ENCODE data around the gene NT5C3B. TPM values are rescaled to one million over a fixed set of nuclear protein-coding genes. Genes with fewer than 3 reads are reported as not detected.
"Not testable (repeated sequence)": the region's sequence is repeated elsewhere in the genome, so short reads cannot be mapped to it uniquely, and the experiment has no call there.

Gene NT5C3B
- total and polyA plus RNA-seq, 2 donors (not counting 3 experiments of a cell fraction or from before 2014, with no cell fraction given) = 67.3 to 92.5 TPM

DNA sequence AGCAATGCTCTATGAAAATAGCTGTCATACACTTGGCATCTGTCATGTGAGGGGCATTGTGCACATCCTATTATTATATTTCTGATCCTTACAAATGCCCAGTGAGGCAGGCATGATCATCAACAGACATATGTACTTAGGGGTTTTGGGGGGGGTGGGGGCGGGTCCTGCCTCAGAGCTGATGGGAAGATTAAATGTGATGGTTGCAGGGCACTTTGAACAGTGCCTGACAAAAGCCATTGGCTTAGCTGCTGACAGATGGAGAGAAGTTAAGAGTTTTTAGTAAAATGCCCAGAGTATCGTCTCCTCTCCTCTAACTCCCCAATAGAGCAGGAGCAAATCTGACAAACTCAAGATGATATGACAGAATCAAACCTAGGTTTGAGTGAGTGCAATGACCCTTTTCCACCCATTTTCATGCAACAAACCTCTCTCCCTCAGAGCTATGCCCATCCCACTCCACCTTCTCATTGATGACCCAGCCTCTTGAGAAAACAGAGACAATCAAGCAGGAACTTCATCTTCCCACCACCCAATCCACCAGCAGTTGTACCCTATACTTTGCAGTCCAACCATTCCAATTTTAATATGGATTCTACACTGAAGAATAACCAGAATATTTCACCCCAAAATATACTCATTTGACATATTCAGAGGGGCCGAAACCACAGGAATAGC lies 24.4 kb upstream of the NT5C3B start:
- intact Hi-C loops (cut with micrococcal nuclease) = no loop called here
- H4K20me1 ChIP-seq (replicated peaks; ENCODE audit: control insufficient read depth, extremely low read depth, insufficient read depth, low read length) = peaks cover 3% of the 10 kb centered on the region
- POLR2A ChIA-PET = interaction anchor here (0.6 kb wide), 1 partner anchor 264 kb away, joined by 3 read pairs; no protein-coding TSS in a partner anchor
- no peak overlapping the region for H3K27ac ChIP-seq (ENCODE audit: insufficient read depth, low read depth, low read length)
- peaks cover 51% of the 10 kb centered on the region for H3K79me2 ChIP-seq (ENCODE audit: control insufficient read depth, insufficient read depth, low read length)
- H3K9me1 ChIP-seq (replicated peaks; ENCODE audit: control insufficient read depth, extremely low read depth, insufficient read depth, low read length) = no peaks in the 10 kb centered on the region
- no peak overlapping the region for H2AFZ ChIP-seq (ENCODE audit: low read depth, low read length)
- FAIRE-seq (no peak), DNase-seq (ENCODE audit: low read depth, low spot score) (no peak)
- H3K36me3 ChIP-seq (ENCODE audit: control insufficient read depth in 2 of 2, extremely low read depth in 1 of 2, insufficient read depth in 2 of 2, low read length in 2 of 2) = no peaks in the 10 kb centered on the region
- BruUV-seq (replicated peaks) = no TSS peak
- dilution Hi-C loops (cut with MboI; ENCODE audit: extremely low pct_ligation_motif_present, low sequenced_read_pairs) = no loop called here
- H3K4me3 ChIP-seq (replicated peaks in 1 of 3; ENCODE audit: insufficient read depth in 1 of 3, low read depth in 1 of 3, low read length in 3 of 3) = no peak overlapping the region
- peaks cover 11% of the 10 kb centered on the region for H3K4me1 ChIP-seq (ENCODE audit: control insufficient read depth, extremely low read depth, insufficient read depth, low read length)
- H3K27me3 ChIP-seq (ENCODE audit: control insufficient read depth in 2 of 2, insufficient read depth in 2 of 2, low read length in 2 of 2) = no peaks in the 10 kb centered on the region
- CTCF ChIA-PET = no interaction called here
- TF ChIP-seq GATA2 (IDR thresholded peaks at IDR 0.05; ENCODE audit: insufficient read depth, insufficient read length, low read depth, low read length) (no peak), POLR2AphosphoS5 (IDR thresholded peaks at IDR 0.05; ENCODE audit: insufficient read depth, low read depth, low read length) (no peak), EZH2 (IDR thresholded peaks at IDR 0.05; ENCODE audit: borderline replicate concordance, low read depth, low read length, severe bottlenecking) (no peak), JUN (IDR thresholded peaks at IDR 0.05; ENCODE audit: borderline replicate concordance, insufficient read depth, insufficient read length, low read depth) (no peak), FOS (IDR thresholded peaks at IDR 0.05; ENCODE audit: borderline replicate concordance, insufficient read depth, low read length) (no peak)
- TF ChIP-seq, protein P1, sequence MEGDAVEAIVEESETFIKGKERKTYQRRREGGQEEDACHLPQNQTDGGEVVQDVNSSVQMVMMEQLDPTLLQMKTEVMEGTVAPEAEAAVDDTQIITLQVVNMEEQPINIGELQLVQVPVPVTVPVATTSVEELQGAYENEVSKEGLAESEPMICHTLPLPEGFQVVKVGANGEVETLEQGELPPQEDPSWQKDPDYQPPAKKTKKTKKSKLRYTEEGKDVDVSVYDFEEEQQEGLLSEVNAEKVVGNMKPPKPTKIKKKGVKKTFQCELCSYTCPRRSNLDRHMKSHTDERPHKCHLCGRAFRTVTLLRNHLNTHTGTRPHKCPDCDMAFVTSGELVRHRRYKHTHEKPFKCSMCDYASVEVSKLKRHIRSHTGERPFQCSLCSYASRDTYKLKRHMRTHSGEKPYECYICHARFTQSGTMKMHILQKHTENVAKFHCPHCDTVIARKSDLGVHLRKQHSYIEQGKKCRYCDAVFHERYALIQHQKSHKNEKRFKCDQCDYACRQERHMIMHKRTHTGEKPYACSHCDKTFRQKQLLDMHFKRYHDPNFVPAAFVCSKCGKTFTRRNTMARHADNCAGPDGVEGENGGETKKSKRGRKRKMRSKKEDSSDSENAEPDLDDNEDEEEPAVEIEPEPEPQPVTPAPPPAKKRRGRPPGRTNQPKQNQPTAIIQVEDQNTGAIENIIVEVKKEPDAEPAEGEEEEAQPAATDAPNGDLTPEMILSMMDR (IDR thresholded peaks at IDR 0.05; ENCODE audit: extremely low read depth in 1 of 2, insufficient read depth in 1 of 2, low read depth in 1 of 2, low read length in 2 of 2) = no peak
- TF ChIP-seq, protein P2, sequence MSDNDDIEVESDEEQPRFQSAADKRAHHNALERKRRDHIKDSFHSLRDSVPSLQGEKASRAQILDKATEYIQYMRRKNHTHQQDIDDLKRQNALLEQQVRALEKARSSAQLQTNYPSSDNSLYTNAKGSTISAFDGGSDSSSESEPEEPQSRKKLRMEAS (IDR thresholded peaks at IDR 0.05; ENCODE audit: insufficient read depth, insufficient read length) = no peak
- no peaks in the 10 kb centered on the region for H3K9me3 ChIP-seq (replicated peaks; ENCODE audit: control insufficient read depth, insufficient read depth, low read length)
- no peak overlapping the region for H3K9ac ChIP-seq (replicated peaks; ENCODE audit: extremely low read depth, insufficient read depth, low read length)
- no peak overlapping the region for H3K4me2 ChIP-seq (ENCODE audit: insufficient read depth, low read length)

DNA sequence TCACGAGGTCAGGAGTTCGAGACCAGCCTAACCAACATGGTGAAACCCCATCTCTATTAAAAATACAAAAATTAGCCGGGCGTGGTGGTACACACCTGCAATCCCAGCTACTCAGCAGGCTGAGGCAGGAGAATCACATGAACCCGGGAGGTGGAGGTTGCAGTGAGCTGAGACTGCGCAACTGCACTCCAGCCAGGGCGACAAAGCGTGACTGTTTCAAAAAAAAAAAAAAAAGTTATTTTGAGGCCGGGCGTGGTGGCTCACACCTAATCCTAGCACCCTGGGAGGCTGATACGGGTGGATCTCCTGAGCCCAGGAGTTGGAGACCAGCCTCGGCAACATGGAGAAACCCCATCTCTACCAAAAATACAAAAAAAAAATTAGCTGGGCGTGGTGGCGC lies 15.3 kb upstream of the NT5C3B start:
- intact Hi-C loops (cut with micrococcal nuclease); H3K4me3 ChIP-seq (replicated peaks in 1 of 3; ENCODE audit: insufficient read depth in 1 of 3, low read depth in 1 of 3, low read length in 3 of 3); BruUV-seq (replicated peaks); dilution Hi-C loops (cut with MboI; ENCODE audit: extremely low pct_ligation_motif_present, low sequenced_read_pairs); FAIRE-seq; H3K4me2 ChIP-seq (ENCODE audit: insufficient read depth, low read length); H3K9me3 ChIP-seq (replicated peaks; ENCODE audit: control insufficient read depth, insufficient read depth, low read length); H3K9me1 ChIP-seq (replicated peaks; ENCODE audit: control insufficient read depth, extremely low read depth, insufficient read depth, low read length); POLR2A ChIA-PET; H3K36me3 ChIP-seq (ENCODE audit: control insufficient read depth in 2 of 2, extremely low read depth in 1 of 2, insufficient read depth in 2 of 2, low read length in 2 of 2); H2AFZ ChIP-seq (ENCODE audit: low read depth, low read length); H3K27me3 ChIP-seq (ENCODE audit: control insufficient read depth in 2 of 2, insufficient read depth in 2 of 2, low read length in 2 of 2); H3K9ac ChIP-seq (replicated peaks; ENCODE audit: extremely low read depth, insufficient read depth, low read length); H3K4me1 ChIP-seq (ENCODE audit: control insufficient read depth, extremely low read depth, insufficient read depth, low read length); H3K79me2 ChIP-seq (ENCODE audit: control insufficient read depth, insufficient read depth, low read length); DNase-seq (ENCODE audit: low read depth, low spot score); H3K27ac ChIP-seq (ENCODE audit: insufficient read depth, low read depth, low read length); H4K20me1 ChIP-seq (replicated peaks; ENCODE audit: control insufficient read depth, extremely low read depth, insufficient read depth, low read length): not testable (repeated sequence)
- CTCF ChIA-PET = interaction anchor here (0.9 to 1.1 kb wide), 2 partner anchors 9 to 11 kb away, joined by 3 read pairs; no protein-coding TSS in a partner anchor

Data from endothelial cell of umbilical vein (primary cell).